Regular cardiac myocyte (primary cell): Measurements from ENCODE around the gene NSMCE4A. TPM values are rescaled to one million over a fixed set of nuclear protein-coding genes. Genes with fewer than 3 reads are reported as not detected.

Experiments used
- total RNA-seq: library from RNA; depleted of rRNA; stranded (reverse); fragments of >200 nt; gene quantifications from 2 replicates; pipeline ENCODE4 v1.2.3, GENCODE V29; 2014

Gene NSMCE4A, protein sequence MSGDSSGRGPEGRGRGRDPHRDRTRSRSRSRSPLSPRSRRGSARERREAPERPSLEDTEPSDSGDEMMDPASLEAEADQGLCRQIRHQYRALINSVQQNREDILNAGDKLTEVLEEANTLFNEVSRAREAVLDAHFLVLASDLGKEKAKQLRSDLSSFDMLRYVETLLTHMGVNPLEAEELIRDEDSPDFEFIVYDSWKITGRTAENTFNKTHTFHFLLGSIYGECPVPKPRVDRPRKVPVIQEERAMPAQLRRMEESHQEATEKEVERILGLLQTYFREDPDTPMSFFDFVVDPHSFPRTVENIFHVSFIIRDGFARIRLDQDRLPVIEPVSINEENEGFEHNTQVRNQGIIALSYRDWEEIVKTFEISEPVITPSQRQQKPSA
- 12.7 and 30.1 TPM in 2 replicates for total RNA-seq

DNA sequence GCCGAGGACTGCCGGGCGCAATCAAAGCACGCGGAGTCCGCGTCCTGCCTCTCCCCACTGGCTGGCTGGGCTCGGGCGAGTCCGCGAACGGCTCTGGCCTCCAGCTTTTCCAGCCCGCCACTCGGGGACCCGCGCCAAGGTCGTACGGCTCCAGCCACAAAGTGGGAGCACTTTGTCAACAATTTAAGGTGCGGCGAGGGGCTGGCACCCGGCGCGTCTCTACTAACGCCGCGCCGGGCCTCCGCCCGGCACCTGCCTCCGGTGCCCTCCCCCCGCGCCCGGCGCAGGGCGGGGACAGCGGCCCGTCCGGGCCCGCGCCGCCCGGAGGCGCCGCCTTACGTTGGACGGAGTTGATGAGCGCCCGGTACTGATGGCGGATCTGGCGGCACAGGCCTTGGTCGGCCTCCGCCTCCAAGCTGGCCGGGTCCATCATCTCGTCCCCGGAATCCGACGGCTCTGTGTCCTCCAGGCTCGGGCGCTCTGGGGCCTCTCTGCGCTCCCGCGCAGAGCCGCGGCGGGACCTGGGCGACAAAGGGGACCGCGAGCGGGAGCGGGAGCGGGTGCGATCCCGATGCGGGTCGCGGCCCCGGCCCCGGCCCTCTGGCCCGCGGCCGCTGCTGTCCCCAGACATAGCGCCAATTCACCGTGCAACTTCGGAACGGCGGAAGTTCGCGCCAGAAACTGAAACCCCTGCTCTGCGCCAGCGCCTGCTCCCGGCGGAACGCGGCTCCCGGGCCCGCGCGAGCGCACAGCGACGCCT, at the start of gene NSMCE4A:
Gene NSMCE4A (minus strand): TSS at position 683 of the 760 bp plus-strand sequence. CDS start 52 bp downstream, at position 631.

DNA sequence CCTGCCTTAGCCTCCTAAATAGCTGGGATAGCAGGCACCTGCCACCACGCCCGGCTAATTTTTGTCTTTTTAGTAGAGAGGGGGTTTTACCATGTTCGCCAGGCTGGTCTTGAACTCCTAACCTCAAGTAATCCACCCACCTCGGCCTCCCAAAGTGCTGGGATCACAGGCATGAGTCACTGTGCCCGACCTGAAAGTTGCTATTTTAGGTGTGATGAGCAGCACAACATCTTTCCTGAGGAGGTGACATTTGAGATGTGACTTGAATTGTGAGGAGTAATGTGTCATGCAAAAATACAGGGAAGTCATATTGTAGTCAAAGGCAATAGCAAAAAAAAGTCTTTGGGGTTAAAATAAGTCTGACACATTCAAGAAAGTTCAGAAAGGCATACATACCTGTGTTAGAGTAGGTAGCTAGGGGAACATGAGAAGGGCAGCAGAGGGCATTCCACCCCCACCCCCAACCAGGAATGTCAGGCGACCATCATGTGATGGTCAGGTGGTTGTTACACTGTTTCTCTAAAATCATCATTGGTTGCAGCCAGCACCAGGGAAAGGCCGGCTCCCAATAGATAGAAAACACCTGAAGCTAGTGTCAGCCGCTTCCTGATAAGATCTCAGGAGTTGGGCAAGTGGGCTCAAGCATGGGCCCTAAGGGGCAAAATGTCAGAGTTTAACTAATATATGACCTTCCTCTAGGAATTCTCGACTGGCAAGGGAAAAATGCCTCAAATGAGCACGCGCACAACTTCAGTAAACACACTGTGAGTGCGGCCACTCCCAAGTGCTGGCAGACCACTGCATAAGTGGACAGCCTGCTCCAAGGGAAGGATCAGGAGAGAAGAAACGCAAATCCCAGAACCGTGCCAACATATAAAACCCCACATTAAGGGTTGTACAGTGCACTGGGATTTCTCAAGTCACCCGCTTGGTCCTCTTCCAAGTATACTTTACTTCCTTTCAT, 13.6 kb upstream of the NSMCE4A start, which contains the start of gene TACC2:
Gene TACC2 (plus strand): TSS at position 803 of the 964 bp plus-strand sequence. CDS start 32,819 bp downstream, outside the sequence.

DNA sequence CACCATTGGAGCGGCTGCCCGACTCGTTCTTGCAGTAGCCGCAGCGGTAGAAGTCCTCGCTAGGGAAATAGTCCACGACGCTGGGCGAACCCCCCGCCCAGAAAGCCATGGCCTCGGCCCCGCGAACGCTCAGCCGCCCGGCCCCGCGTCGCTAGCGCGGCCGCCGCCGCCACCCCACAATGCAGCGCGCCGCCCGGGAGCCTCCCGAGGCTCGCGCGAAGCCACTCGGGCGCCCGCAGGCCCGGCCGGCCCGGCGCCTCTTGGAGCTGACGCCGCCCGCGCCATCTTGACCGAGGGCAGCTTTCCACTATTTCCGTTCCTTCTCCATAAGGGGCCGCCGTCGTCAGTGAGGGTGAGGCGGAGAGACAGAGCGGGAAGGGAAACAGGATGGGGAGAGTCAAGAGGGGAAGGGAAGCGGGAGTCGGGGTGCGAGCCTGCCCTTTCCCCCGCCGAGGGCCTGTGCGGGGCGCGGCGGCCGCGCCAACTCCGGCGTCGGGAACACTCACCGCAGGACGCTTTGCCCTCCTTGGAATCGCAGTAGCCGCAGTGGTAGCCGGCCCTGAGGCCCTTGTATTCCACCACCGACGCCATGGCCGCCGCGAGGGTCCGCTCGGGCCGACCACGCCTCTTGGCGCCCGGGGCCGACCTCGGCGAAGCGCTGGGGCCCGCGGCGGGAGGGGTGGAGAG, 47.0 kb downstream of the NSMCE4A start, which contains the start of gene ATE1:
Gene ATE1 (minus strand): TSS at position 191 of the 687 bp plus-strand sequence. CDS start 82 bp downstream, at position 109.

Other genes with a start within 250 kb of the NSMCE4A start
- 33.9 and 36.1 TPM in 2 replicates for gene ATE1, start 47.2 kb downstream of the NSMCE4A start, total RNA-seq
- 1.1 and 3.6 TPM in 2 replicates for gene TACC2, start 13.9 kb upstream of the NSMCE4A start, total RNA-seq